Testis (tissue), 2 donors: ENCODE measurements around the gene NOTO.

Experiments used
- CTCF ChIP-seq, 3 experiments: fragments of 450-650 bp in 2 of 3; fragments of 200-600 bp in 1 of 3; sonication (generic) in 1 of 3; IDR thresholded peaks; one replicate each; pipeline ENCODE4 v1.5.1; 2016 to 2019; ENCODE audit warnings: antibody characterized with exemption in 3 of 3, mild to moderate bottlenecking in 2 of 3, moderate library complexity in 1 of 3
- POLR2A ChIP-seq: fragments of 450-650 bp; IDR thresholded peaks from one replicate; pipeline ENCODE4 v1.6.1; 2017; ENCODE audit warnings: antibody characterized with exemption, mild to moderate bottlenecking, moderate library complexity

- TF ChIP-seq POLR2A (no peak), CTCF (IDR thresholded peaks at IDR 0.05) (no peak)
These were observed 15.5 kb downstream of the NOTO start for GRCh38 chr2:73217826-73218225.
